Stimulated activated naive CD8-positive, alpha-beta T cell treated with anti-CD3 and anti-CD28 coated beads, Interleukin-15, Interleukin-2, amounts not matched to agents 100 ng/mL and 50 ng/mL, for 24 hours (primary cell): ENCODE measurements around the gene MAGEA1.

Experiments
- H3K27ac Mint-ChIP-seq: one replicate; pipeline ENCODE4 v1.8.0; 2021; ENCODE audit warnings: mild to moderate bottlenecking, mixed read lengths
- H3K27me3 Mint-ChIP-seq: one replicate; pipeline ENCODE4 v1.8.0; 2021; ENCODE audit warnings: mixed read lengths
- H3K36me3 Mint-ChIP-seq: one replicate; pipeline ENCODE4 v1.8.0; 2021; ENCODE audit warnings: low read depth, mixed read lengths
- H3K4me1 Mint-ChIP-seq: one replicate; pipeline ENCODE4 v1.8.0; 2021; ENCODE audit warnings: low read depth, mixed read lengths
- H3K4me3 Mint-ChIP-seq: one replicate; pipeline ENCODE4 v1.8.0; 2021; ENCODE audit warnings: mild to moderate bottlenecking, mixed read lengths
- H3K9me3 Mint-ChIP-seq: one replicate; pipeline ENCODE4 v1.8.0; 2021; ENCODE audit warnings: mixed read lengths

MAGEA1 gene

DNA sequence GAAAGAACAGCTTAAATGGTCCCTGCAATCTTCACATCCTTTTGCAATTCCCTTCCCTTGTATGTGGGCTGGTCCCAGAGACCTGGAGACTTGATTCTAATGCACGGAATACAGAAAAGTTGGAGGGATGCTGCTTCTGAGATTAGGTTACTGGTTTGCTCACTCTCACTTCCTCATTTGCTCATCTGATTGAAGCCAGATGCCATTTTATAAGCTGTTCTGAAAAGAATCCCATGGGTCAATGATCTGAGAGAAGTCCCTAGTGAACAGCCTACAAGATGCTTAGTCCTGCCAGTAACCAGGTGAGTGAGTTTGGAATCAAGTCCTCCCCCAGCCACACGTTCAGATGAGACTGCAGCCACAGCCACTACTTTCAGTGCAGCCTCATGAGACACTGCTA lies 35.9 kb downstream of the MAGEA1 start:
- Mint-ChIP-seq H3K4me1 (no peaks in the 10 kb centered on the region), H3K9me3 (peaks cover 4% of the 10 kb centered on the region), H3K27ac (no peak overlapping the region), H3K36me3 (no peaks in the 10 kb centered on the region), H3K27me3 (peaks cover 7% of the 10 kb centered on the region), H3K4me3 (no peak overlapping the region)

DNA sequence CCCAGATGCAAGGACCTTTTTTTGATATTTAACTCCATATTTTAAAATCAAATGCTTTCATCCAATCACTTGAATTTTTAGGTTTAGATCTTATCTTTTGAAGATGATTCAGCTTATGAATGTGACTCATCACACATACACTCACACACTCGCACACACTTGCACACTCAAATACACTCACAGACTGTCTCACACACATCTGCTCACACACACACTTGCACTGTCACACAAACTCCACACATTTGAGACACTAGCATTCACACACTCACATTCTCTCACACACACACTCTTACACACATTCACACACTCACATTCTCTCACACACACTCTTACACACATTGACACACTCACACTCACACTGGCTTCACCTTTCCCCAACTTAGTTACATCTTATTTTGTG lies 37.8 kb downstream of the MAGEA1 start:
- no peak overlapping the region for H3K4me3 Mint-ChIP-seq
- no peaks in the 10 kb centered on the region for H3K9me3 Mint-ChIP-seq
- no peaks in the 10 kb centered on the region for H3K4me1 Mint-ChIP-seq
- H3K36me3 Mint-ChIP-seq = no peaks in the 10 kb centered on the region
- H3K27ac Mint-ChIP-seq = no peak overlapping the region
- H3K27me3 Mint-ChIP-seq = no peaks in the 10 kb centered on the region

DNA sequence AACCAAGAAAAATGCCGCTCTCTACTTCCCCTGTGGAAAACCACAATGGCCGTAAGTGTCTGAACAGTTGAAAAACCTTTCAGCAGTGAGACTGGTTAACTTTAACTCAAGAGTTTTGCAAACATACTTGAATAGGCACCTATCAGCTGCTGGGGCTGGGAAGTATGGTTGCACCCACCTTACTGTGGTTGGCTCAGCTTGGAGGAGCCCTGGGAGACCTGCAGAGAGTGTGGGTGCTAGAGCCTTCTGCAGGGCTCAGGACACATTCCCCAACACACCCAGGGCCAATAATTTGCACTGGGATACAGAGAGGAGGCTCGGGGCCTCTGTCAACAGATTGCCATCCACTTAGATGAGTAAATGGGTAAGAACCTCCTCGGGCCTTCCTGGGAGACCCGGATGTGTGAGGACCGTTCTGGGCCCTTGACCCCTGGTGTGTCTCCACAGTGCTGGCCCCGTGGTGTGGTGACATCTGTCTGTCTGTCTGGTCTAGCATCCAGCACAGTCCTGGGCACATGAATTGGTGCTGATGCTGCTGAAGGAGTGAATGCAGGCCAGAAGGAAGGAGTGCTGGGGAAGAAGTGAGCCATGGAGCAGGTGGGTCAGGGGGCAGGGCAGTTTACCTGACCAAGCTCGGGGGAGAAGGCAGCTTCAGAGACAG lies 46.5 kb downstream of the MAGEA1 start:
- Mint-ChIP-seq H3K4me1 (no peaks in the 10 kb centered on the region), H3K9me3 (no peaks in the 10 kb centered on the region), H3K27ac (no peak overlapping the region), H3K4me3 (no peak overlapping the region), H3K27me3 (peaks cover 4% of the 10 kb centered on the region), H3K36me3 (no peaks in the 10 kb centered on the region)

DNA sequence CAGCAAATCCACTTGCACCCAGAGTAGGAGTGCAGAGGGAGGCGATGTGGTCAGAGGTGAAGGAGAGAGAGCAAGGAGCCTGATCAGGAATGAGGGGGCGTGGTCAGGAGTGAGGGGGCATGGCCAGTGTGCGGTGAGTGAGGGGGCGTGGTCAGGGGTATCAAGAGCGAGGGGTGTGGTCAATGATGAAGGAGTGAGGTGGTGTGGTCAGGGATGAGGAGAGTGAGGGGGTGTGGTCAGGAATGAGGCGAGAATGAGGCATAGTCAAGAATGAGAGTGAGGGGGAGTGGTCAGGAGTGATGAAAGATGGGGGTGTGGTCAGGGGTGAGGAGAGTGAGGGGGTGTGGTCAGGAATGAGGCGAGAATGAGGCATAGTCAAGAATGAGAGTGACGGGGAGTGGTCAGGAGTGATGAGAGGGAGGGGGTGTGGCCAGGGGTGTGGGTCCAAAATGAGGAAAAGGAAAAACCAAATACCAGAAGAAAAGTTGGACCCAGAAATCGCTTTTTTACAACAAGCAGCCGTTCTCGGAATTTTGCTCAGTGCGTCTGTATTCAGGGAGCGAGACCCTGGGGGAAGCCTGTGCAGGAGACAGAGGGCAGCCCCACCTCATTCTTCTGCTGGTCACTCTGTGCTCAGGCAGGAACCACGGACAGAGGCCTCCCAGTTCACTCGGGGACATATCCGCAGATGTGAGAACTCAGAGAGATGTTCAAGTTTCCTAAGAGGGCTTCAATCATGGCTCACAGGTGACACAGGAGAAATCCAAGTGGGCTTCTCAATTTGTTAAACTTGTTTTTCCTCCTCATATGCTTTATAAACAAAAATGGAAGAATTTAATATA lies 47.5 kb downstream of the MAGEA1 start:
- H3K27ac Mint-ChIP-seq = no peak overlapping the region
- peaks cover 4% of the 10 kb centered on the region for H3K27me3 Mint-ChIP-seq
- no peaks in the 10 kb centered on the region for H3K36me3 Mint-ChIP-seq
- H3K4me3 Mint-ChIP-seq = no peak overlapping the region
- H3K9me3 Mint-ChIP-seq = no peaks in the 10 kb centered on the region
- H3K4me1 Mint-ChIP-seq = no peaks in the 10 kb centered on the region
